Fibroblast of lung (primary cell): Measurements from ENCODE around the gene AGAP1.

Source experiments
- CTCF ChIP-seq, 2 donors: IDR thresholded peaks in 1 of 2; conservative IDR thresholded peaks in 1 of 2; 1 replicate in 1 of 2; 2 replicates in 1 of 2; pipeline ENCODE4 v1.5.1; 2011 to 2012; ENCODE audit warnings: low read length in 2 of 2, control low read depth in 1 of 2, inconsistent platforms in 1 of 2, low read depth in 1 of 2, mild to moderate bottlenecking in 1 of 2
- EZH2 ChIP-seq: IDR thresholded peaks from 2 replicates; pipeline ENCODE4 v1.5.1; 2012; ENCODE audit warnings: low read length, control low read depth, mild to moderate bottlenecking; ENCODE audit errors: missing control alignments

- TF ChIP-seq EZH2 (no peak), CTCF (conservative IDR thresholded peaks at IDR 0.05 in 1 of 2, IDR thresholded peaks at IDR 0.05 in 1 of 2; ENCODE audit: low read depth in 1 of 2, low read length in 2 of 2) (no peak)
These were observed 49.4 kb downstream of the AGAP1 start for GRCh38 chr2:235543128-235543750.
